Measurements from ENCODE around the gene XRCC4. TPM values are rescaled to one million over a fixed set of nuclear protein-coding genes. Genes with fewer than 3 reads are reported as not detected.

The XRCC4 gene
- total RNA-seq, 1 donor from 2014 or later = 15.5 TPM

- H3K27me3 Mint-ChIP-seq (ENCODE audit: low read depth, unreplicated experiment) = no peaks in the 10 kb centered on the region
- no peak for FAIRE-seq
- no peak for DNase-seq (ENCODE audit: low read depth)
Measured at GRCh38 chr5:83124593-83124992, 47.2 kb downstream of the XRCC4 start.

GRCh38 chr5:83125560-83125959 is 48.2 kb downstream of the XRCC4 start:
- Histone ChIP-seq H3K9ac (ENCODE audit: low read length) (no peak overlapping the region), H3K27me3 (ENCODE audit: insufficient read depth, low read length) (no peaks in the 10 kb centered on the region), H3K4me1 (ENCODE audit: insufficient read depth, low read length) (no peaks in the 10 kb centered on the region), H3K9me3 (ENCODE audit: insufficient read depth, low read depth, low read length) (no peaks in the 10 kb centered on the region), H3K36me3 (ENCODE audit: insufficient read depth, low read length) (no peaks in the 10 kb centered on the region), H3K79me2 (ENCODE audit: insufficient read depth, low read length) (no peaks in the 10 kb centered on the region), H3K27ac (ENCODE audit: low read depth, low read length) (no peak overlapping the region), H4K20me1 (ENCODE audit: insufficient read depth, low read length) (no peaks in the 10 kb centered on the region), H3K4me2 (ENCODE audit: low read length) (no peak overlapping the region), H3K4me3 (ENCODE audit: insufficient read depth, low read depth, low read length) (no peak overlapping the region), H2AFZ (ENCODE audit: low read depth, low read length) (no peak overlapping the region)
- Mint-ChIP-seq H3K4me3 (ENCODE audit: unreplicated experiment) (no peak overlapping the region), H3K36me3 (ENCODE audit: low read depth, unreplicated experiment) (peaks cover 9% of the 10 kb centered on the region), H3K27me3 (ENCODE audit: low read depth, unreplicated experiment) (no peaks in the 10 kb centered on the region), H3K4me1 (ENCODE audit: low read depth, unreplicated experiment) (no peaks in the 10 kb centered on the region), H3K9me3 (ENCODE audit: unreplicated experiment) (peaks cover 13% of the 10 kb centered on the region), H3K27ac (ENCODE audit: unreplicated experiment) (no peak overlapping the region)
- FAIRE-seq (no peak), DNase-seq (ENCODE audit: low read depth) (no peak)
- TF ChIP-seq, protein P1, sequence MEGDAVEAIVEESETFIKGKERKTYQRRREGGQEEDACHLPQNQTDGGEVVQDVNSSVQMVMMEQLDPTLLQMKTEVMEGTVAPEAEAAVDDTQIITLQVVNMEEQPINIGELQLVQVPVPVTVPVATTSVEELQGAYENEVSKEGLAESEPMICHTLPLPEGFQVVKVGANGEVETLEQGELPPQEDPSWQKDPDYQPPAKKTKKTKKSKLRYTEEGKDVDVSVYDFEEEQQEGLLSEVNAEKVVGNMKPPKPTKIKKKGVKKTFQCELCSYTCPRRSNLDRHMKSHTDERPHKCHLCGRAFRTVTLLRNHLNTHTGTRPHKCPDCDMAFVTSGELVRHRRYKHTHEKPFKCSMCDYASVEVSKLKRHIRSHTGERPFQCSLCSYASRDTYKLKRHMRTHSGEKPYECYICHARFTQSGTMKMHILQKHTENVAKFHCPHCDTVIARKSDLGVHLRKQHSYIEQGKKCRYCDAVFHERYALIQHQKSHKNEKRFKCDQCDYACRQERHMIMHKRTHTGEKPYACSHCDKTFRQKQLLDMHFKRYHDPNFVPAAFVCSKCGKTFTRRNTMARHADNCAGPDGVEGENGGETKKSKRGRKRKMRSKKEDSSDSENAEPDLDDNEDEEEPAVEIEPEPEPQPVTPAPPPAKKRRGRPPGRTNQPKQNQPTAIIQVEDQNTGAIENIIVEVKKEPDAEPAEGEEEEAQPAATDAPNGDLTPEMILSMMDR (IDR thresholded peaks at IDR 0.05; ENCODE audit: insufficient read depth, low read depth, low read length) = no peak
- TF ChIP-seq EZH2 (IDR thresholded peaks at IDR 0.05; ENCODE audit: insufficient read depth, low read length) = no peak

More at GRCh38 chr5:83124593-83124992, 47.2 kb downstream of the XRCC4 start:
- H3K4me1 ChIP-seq (ENCODE audit: insufficient read depth, low read length) = no peaks in the 10 kb centered on the region
- no peak overlapping the region for H3K4me3 ChIP-seq (ENCODE audit: insufficient read depth, low read depth, low read length)
- no peak overlapping the region for H3K9ac ChIP-seq (ENCODE audit: low read length)
- H3K79me2 ChIP-seq (ENCODE audit: insufficient read depth, low read length) = no peaks in the 10 kb centered on the region
- H3K27me3 ChIP-seq (ENCODE audit: insufficient read depth, low read length) = no peaks in the 10 kb centered on the region
- H3K4me1 Mint-ChIP-seq (ENCODE audit: low read depth, unreplicated experiment) = no peaks in the 10 kb centered on the region
- no peak overlapping the region for H3K4me3 Mint-ChIP-seq (ENCODE audit: unreplicated experiment)
- H3K9me3 Mint-ChIP-seq (ENCODE audit: unreplicated experiment) = peaks cover 8% of the 10 kb centered on the region
- H3K36me3 ChIP-seq (ENCODE audit: insufficient read depth, low read length) = no peaks in the 10 kb centered on the region
- H3K9me3 ChIP-seq (ENCODE audit: insufficient read depth, low read depth, low read length) = no peaks in the 10 kb centered on the region
- H3K36me3 Mint-ChIP-seq (ENCODE audit: low read depth, unreplicated experiment) = peaks cover 9% of the 10 kb centered on the region
- H3K27ac Mint-ChIP-seq (ENCODE audit: unreplicated experiment) = no peak overlapping the region
- no peak overlapping the region for H3K4me2 ChIP-seq (ENCODE audit: low read length)
- H3K27ac ChIP-seq (ENCODE audit: low read depth, low read length) = no peak overlapping the region
- no peak for TF ChIP-seq EZH2 (IDR thresholded peaks at IDR 0.05; ENCODE audit: insufficient read depth, low read length)
- TF ChIP-seq, protein P1 (IDR thresholded peaks at IDR 0.05; ENCODE audit: insufficient read depth, low read depth, low read length) = no peak
- H2AFZ ChIP-seq (ENCODE audit: low read depth, low read length) = no peak overlapping the region
- H4K20me1 ChIP-seq (ENCODE audit: insufficient read depth, low read length) = no peaks in the 10 kb centered on the region

DNA sequence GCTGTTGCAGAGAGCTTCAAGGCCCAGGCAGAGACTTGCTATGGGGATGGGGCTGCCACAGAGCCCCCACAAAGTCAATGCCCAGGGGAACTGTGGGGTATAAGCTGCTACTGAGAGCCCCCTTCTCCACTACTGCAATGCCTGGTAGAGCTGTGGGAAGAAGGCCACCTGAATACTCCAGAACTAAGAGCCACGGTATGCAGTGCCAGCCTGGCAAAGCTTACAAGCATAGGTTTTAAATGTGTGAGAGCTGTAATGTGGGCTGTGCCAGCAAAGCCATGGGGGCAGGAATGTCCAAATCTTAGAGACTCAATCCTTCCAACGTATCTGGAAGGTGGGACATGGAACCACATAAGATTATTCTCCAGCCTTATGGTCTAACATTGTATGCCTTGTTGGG is 49.2 kb downstream of the XRCC4 start:
- H3K79me2 ChIP-seq (ENCODE audit: insufficient read depth, low read length) = no peaks in the 10 kb centered on the region
- Mint-ChIP-seq H3K9me3 (ENCODE audit: unreplicated experiment) (peaks cover 17% of the 10 kb centered on the region), H3K4me1 (ENCODE audit: low read depth, unreplicated experiment) (no peaks in the 10 kb centered on the region), H3K27me3 (ENCODE audit: low read depth, unreplicated experiment) (no peaks in the 10 kb centered on the region), H3K4me3 (ENCODE audit: unreplicated experiment) (no peak overlapping the region), H3K27ac (ENCODE audit: unreplicated experiment) (no peak overlapping the region), H3K36me3 (ENCODE audit: low read depth, unreplicated experiment) (peaks cover 9% of the 10 kb centered on the region)
- no peak overlapping the region for H2AFZ ChIP-seq (ENCODE audit: low read depth, low read length)
- H3K9ac ChIP-seq (ENCODE audit: low read length) = no peak overlapping the region
- H3K4me2 ChIP-seq (ENCODE audit: low read length) = no peak overlapping the region
- no peaks in the 10 kb centered on the region for H3K36me3 ChIP-seq (ENCODE audit: insufficient read depth, low read length)
- no peak for DNase-seq (ENCODE audit: low read depth)
- H4K20me1 ChIP-seq (ENCODE audit: insufficient read depth, low read length) = no peaks in the 10 kb centered on the region
- H3K27ac ChIP-seq (ENCODE audit: low read depth, low read length) = no peak overlapping the region
- H3K4me1 ChIP-seq (ENCODE audit: insufficient read depth, low read length) = no peaks in the 10 kb centered on the region
- H3K4me3 ChIP-seq (ENCODE audit: insufficient read depth, low read depth, low read length) = no peak overlapping the region
- TF ChIP-seq, protein P1 (IDR thresholded peaks at IDR 0.05; ENCODE audit: insufficient read depth, low read depth, low read length) = no peak
- no peak for TF ChIP-seq EZH2 (IDR thresholded peaks at IDR 0.05; ENCODE audit: insufficient read depth, low read length)
- FAIRE-seq = no peak
- H3K27me3 ChIP-seq (ENCODE audit: insufficient read depth, low read length) = no peaks in the 10 kb centered on the region
- no peaks in the 10 kb centered on the region for H3K9me3 ChIP-seq (ENCODE audit: insufficient read depth, low read depth, low read length)

Data from astrocyte (in vitro differentiated cells and primary cell).